Activated CD8-positive, alpha-beta memory T cell treated with anti-CD3 and anti-CD28 coated beads, Interleukin-2, amount 50 U/mL, for 4 hours (primary cell): ENCODE data around the gene SLC22A5.

ENCODE experiments used
- DNase-seq: peaks from one replicate; pipeline ENCODE4 v3.0.0-alpha.2; 2020

The SLC22A5 gene

GRCh38 chr5:132368186-132368585 is 1.3 kb upstream of the SLC22A5 start:
- no peak for DNase-seq

GRCh38 chr5:132369007-132369473 is 470 bp upstream of the SLC22A5 start:
- no peak for DNase-seq

- DNase-seq: no peak
Measured at GRCh38 chr5:132370181-132370970, 866 bp downstream of the SLC22A5 start.

- DNase-seq: no peak
Measured at GRCh38 chr5:132370971-132371602, 1.6 kb downstream of the SLC22A5 start.

GRCh38 chr5:132371603-132371994 is 2.1 kb downstream of the SLC22A5 start:
- DNase-seq: no peak

- no peak for DNase-seq
Measured at GRCh38 chr5:132372127-132372526, 2.6 kb downstream of the SLC22A5 start.

GRCh38 chr5:132372542-132372941 is 3.0 kb downstream of the SLC22A5 start:
- DNase-seq: no peak

- DNase-seq: no peak
Measured at GRCh38 chr5:132375957-132376356, 6.4 kb downstream of the SLC22A5 start.

GRCh38 chr5:132376694-132377641 is 7.5 kb downstream of the SLC22A5 start:
- no peak for DNase-seq

- no peak for DNase-seq
Measured at GRCh38 chr5:132377738-132378137, 8.2 kb downstream of the SLC22A5 start.

- no peak for DNase-seq
Measured at GRCh38 chr5:132378580-132378979, 9.1 kb downstream of the SLC22A5 start.

GRCh38 chr5:132380047-132380446 is 10.5 kb downstream of the SLC22A5 start:
- no peak for DNase-seq

- no peak for DNase-seq
Measured at GRCh38 chr5:132380741-132381140, 11.2 kb downstream of the SLC22A5 start.

- DNase-seq: no peak
Measured at GRCh38 chr5:132381614-132382013, 12.1 kb downstream of the SLC22A5 start.

GRCh38 chr5:132383261-132383660 is 13.8 kb downstream of the SLC22A5 start:
- DNase-seq: no peak

- no peak for DNase-seq
Measured at GRCh38 chr5:132383984-132384383, 14.5 kb downstream of the SLC22A5 start.

- DNase-seq: no peak
Measured at GRCh38 chr5:132384506-132385050, 15.1 kb downstream of the SLC22A5 start.

GRCh38 chr5:132385326-132386105 is 16.0 kb downstream of the SLC22A5 start:
- DNase-seq: peak; percentile 65

GRCh38 chr5:132386644-132387286 is 17.3 kb downstream of the SLC22A5 start:
- DNase-seq: peak; percentile 77

- no peak for DNase-seq
Measured at GRCh38 chr5:132387640-132388117, 18.2 kb downstream of the SLC22A5 start.
